ENCODE data around the gene NTN3. TPM values are rescaled to one million over a fixed set of nuclear protein-coding genes. Genes with fewer than 3 reads are reported as not detected.

Gene NTN3
- total and polyA plus RNA-seq, 8 donors: 1.7 to 6.7 (median 4.1) TPM; not detected in 1

GRCh38 chr16:2507052-2507659 is 36.1 kb downstream of the NTN3 start:
- ATAC-seq: peak; percentile 46
- H3K27ac ChIP-seq: peak overlapping the region; percentile 75 to 91
- TF ChIP-seq CTCF (IDR thresholded peaks at IDR 0.05): peak in 1 of 2 donors; percentile 17
- no peaks in the 10 kb centered on the region for H3K9me3 ChIP-seq
- peak in 2 of 4 donors; percentile 82 to 87 for DNase-seq
- H3K4me3 ChIP-seq: peak overlapping the region in 1 of 2 donors; percentile 6
- H3K4me1 ChIP-seq: peaks cover 0 to 74% of the 10 kb centered on the region in 2 donors
- peaks cover 0 to under 1% of the 10 kb centered on the region in 2 donors for H3K36me3 ChIP-seq
- no peaks in the 10 kb centered on the region for H3K27me3 ChIP-seq
- intact Hi-C loops (cut with DNase I): no loop called here

- H3K27ac ChIP-seq: peak overlapping the region; percentile 75 to 91
- no peaks in the 10 kb centered on the region for H3K27me3 ChIP-seq
- peak overlapping the region in 1 of 2 donors; percentile 6 for H3K4me3 ChIP-seq
- peaks cover 0 to 73% of the 10 kb centered on the region in 2 donors for H3K4me1 ChIP-seq
- H3K9me3 ChIP-seq: no peaks in the 10 kb centered on the region
- ATAC-seq: peak; percentile 67
- intact Hi-C loops (cut with DNase I): no loop called here
- TF ChIP-seq CTCF (IDR thresholded peaks at IDR 0.05): no peak
- no peaks in the 10 kb centered on the region for H3K36me3 ChIP-seq
- peak in 2 of 4 donors; percentile 82 to 94 for DNase-seq
Observed at GRCh38 chr16:2507665-2508064, 36.6 kb downstream of the NTN3 start.

- Histone ChIP-seq H3K4me3 (no peak overlapping the region), H3K36me3 (no peaks in the 10 kb centered on the region), H3K27ac (peak overlapping the region in 1 of 2 donors; percentile 91), H3K9me3 (no peaks in the 10 kb centered on the region), H3K27me3 (no peaks in the 10 kb centered on the region), H3K4me1 (peaks cover 5 to 69% of the 10 kb centered on the region in 2 donors)
- intact Hi-C loops (cut with DNase I): no loop called here
- no peak for TF ChIP-seq CTCF (IDR thresholded peaks at IDR 0.05)
- peak in 1 of 4 donors; percentile 55 for DNase-seq
- ATAC-seq: no peak
Observed at GRCh38 chr16:2508722-2509400, 37.8 kb downstream of the NTN3 start.

GRCh38 chr16:2511128-2511800 is 40.2 kb downstream of the NTN3 start:
- Histone ChIP-seq H3K4me1 (peaks cover 16 to 84% of the 10 kb centered on the region in 2 donors), H3K36me3 (peaks cover 0 to 4% of the 10 kb centered on the region in 2 donors), H3K4me3 (no peak overlapping the region), H3K27me3 (no peaks in the 10 kb centered on the region), H3K27ac (no peak overlapping the region), H3K9me3 (no peaks in the 10 kb centered on the region)
- intact Hi-C loops (cut with DNase I): no loop called here
- DNase-seq (peak in 3 of 4 donors; percentile 63 to 87 (median 77)), ATAC-seq (peak; percentile 7)
- no peak for TF ChIP-seq CTCF (IDR thresholded peaks at IDR 0.05)

All from left lung (tissue), 10 donors.